ENCODE measurements around the gene SZRD1. TPM values are rescaled to one million over a fixed set of nuclear protein-coding genes. Genes with fewer than 3 reads are reported as not detected.

The SZRD1 gene
- total and polyA plus RNA-seq, 2 of the 4 experiments (the other 2 are of a cell fraction), result 119 to 149 TPM

DNA sequence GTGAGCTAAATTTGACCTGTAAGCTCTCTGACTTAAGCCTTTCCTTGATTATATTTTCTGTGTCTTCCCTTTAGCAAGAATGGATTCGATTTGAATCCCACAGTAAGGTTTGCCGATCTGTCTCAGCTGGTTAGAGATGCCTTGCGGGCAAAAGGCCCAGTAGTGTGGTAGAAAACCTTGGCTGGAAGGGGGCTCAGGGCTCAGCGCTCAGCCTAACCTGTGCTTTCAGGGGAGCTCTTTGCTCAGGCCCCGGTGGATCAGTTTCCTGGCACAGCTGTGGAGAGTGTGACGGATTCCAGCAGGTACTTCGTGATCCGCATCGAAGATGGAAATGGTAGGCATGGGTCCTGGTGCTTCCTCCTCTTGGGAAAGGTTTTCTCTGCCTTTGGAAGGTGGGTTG lies 80.6 kb downstream of the SZRD1 start:
- H3K4me2 ChIP-seq (ENCODE audit: low read depth, low read length), result no peak overlapping the region
- no peak overlapping the region for H2AK5ac ChIP-seq (ENCODE audit: low read depth, low read length)
- no peak overlapping the region for H3K4ac ChIP-seq (ENCODE audit: low read depth, low read length)
- DNase-seq (no peak), ATAC-seq (ENCODE audit: low read depth) (no peak)
- H2AFZ ChIP-seq (replicated peaks; ENCODE audit: low read length, poor library complexity), result no peak overlapping the region
- H2BK15ac ChIP-seq (ENCODE audit: low read depth, low read length), result no peak overlapping the region
- H2BK120ac ChIP-seq (ENCODE audit: low read depth, low read length), result no peak overlapping the region
- WGBS, 2 experiments (ENCODE audit: extremely low coverage in 2 of 2, insufficient read length in 1 of 2), result 100% methylated on average over 3 of the region's 9 CpGs; no CpG with 5 or more reads in 1 of the 2 experiments
- H3K18ac ChIP-seq (ENCODE audit: low read depth, low read length), result no peak overlapping the region
- dilution Hi-C loops (cut with HindIII; ENCODE audit: low sequenced_read_pairs, unreplicated experiment), result no loop called here
- TF ChIP-seq USF2 (IDR thresholded peaks at IDR 0.05; ENCODE audit: low read depth, low read length) (no peak), MXI1 (IDR thresholded peaks at IDR 0.05; ENCODE audit: borderline replicate concordance, low read depth, low read length) (no peak), BHLHE40 (IDR thresholded peaks at IDR 0.05; ENCODE audit: low read depth, low read length) (no peak), CHD1 (IDR thresholded peaks at IDR 0.05; ENCODE audit: low read depth, low read length) (no peak), NFE2L2 (IDR thresholded peaks at IDR 0.05; ENCODE audit: low read depth, low read length) (no peak), POLR2A (IDR thresholded peaks at IDR 0.05; ENCODE audit: low read depth, low read length) (no peak), MAFK (IDR thresholded peaks at IDR 0.05; ENCODE audit: low read depth, low read length) (no peak), MAZ (IDR thresholded peaks at IDR 0.05; ENCODE audit: borderline replicate concordance, low read depth, low read length) (no peak), RAD21 (IDR thresholded peaks at IDR 0.05; ENCODE audit: low read length) (no peak), RFX5 (IDR thresholded peaks at IDR 0.05; ENCODE audit: low read depth, low read length) (no peak), CTCF (conservative IDR thresholded peaks at IDR 0.05; ENCODE audit: low read depth, low read length) (no peak), FOS (IDR thresholded peaks at IDR 0.05; ENCODE audit: low read depth, low read length) (no peak), SMC3 (IDR thresholded peaks at IDR 0.05; ENCODE audit: low read depth, low read length) (no peak), CEBPB (IDR thresholded peaks at IDR 0.05; ENCODE audit: low read depth, low read length) (no peak)
- TF ChIP-seq, protein P1, sequence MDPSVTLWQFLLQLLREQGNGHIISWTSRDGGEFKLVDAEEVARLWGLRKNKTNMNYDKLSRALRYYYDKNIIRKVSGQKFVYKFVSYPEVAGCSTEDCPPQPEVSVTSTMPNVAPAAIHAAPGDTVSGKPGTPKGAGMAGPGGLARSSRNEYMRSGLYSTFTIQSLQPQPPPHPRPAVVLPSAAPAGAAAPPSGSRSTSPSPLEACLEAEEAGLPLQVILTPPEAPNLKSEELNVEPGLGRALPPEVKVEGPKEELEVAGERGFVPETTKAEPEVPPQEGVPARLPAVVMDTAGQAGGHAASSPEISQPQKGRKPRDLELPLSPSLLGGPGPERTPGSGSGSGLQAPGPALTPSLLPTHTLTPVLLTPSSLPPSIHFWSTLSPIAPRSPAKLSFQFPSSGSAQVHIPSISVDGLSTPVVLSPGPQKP (IDR thresholded peaks at IDR 0.05; ENCODE audit: borderline replicate concordance, low read depth, low read length), result no peak
- ChIA-PET POLR2A (ENCODE audit: unreplicated experiment) (no interaction called here), CTCF (no interaction called here)
- intact Hi-C loops (cut with micrococcal nuclease), result no loop called here
- in situ Hi-C loops (cut with MboI; ENCODE audit: low sequenced_read_pairs), result no loop called here
- no peak overlapping the region for H3K27ac ChIP-seq (ENCODE audit: insufficient read depth, low read length)
- H3K27me3 ChIP-seq (ENCODE audit: control insufficient read depth, insufficient read depth, low read length), result no peaks in the 10 kb centered on the region
- no peak overlapping the region for H2BK5ac ChIP-seq (ENCODE audit: low read depth, low read length, poor library complexity, severe bottlenecking)
- H2BK20ac ChIP-seq (ENCODE audit: low read depth, low read length), result no peak overlapping the region
- H3K23ac ChIP-seq (ENCODE audit: low read depth, low read length), result no peak overlapping the region
- no peak overlapping the region for H3K4me3 ChIP-seq (ENCODE audit: insufficient read depth, low read depth, low read length)
- no peak overlapping the region for H3K56ac ChIP-seq (ENCODE audit: extremely low read depth, insufficient read depth, low read length)
- no peak overlapping the region for H4K5ac ChIP-seq (ENCODE audit: low read depth, low read length)
- peaks cover 72% of the 10 kb centered on the region for H3K36me3 ChIP-seq (ENCODE audit: control insufficient read depth, insufficient read depth, low read length)
- H4K20me1 ChIP-seq (ENCODE audit: insufficient read depth, low read length), result peaks cover 39% of the 10 kb centered on the region; the same call in 1 of the 2 replicates
- no peak overlapping the region for H3K9ac ChIP-seq (ENCODE audit: low read depth, low read length)
- no peak overlapping the region for H2AK9ac ChIP-seq (replicated peaks; ENCODE audit: low read depth, low read length, poor library complexity)
- H3K9me3 ChIP-seq (ENCODE audit: control insufficient read depth, insufficient read depth, low read length), result no peaks in the 10 kb centered on the region
- H4K91ac ChIP-seq (ENCODE audit: insufficient read depth, low read depth, low read length), result no peak overlapping the region
- BruUV-seq (replicated peaks), result no TSS peak
- H4K8ac ChIP-seq (ENCODE audit: low read depth in 2 of 2, low read length in 2 of 2), result no peak overlapping the region
- peaks cover 13% of the 10 kb centered on the region for H3K9me1 ChIP-seq (ENCODE audit: insufficient read depth, low read length)
- peaks cover 25 to 89% of the 10 kb centered on the region in 2 experiments for H3K79me1 ChIP-seq (ENCODE audit: low read depth in 1 of 2, low read length in 2 of 2)
- H3K4me1 ChIP-seq (ENCODE audit: control insufficient read depth, insufficient read depth, low read length), result no peaks in the 10 kb centered on the region
- H3K14ac ChIP-seq (replicated peaks; ENCODE audit: low read depth, low read length), result no peak overlapping the region

Measured in IMR-90 (cell line).